Parathyroid adenoma (tissue), 2 donors: ENCODE measurements around the gene TBXAS1.

Source experiments
- H2AFZ ChIP-seq: fragments of 300-600 bp; sonication (generic); one replicate; pipeline ENCODE4 v1.7.0; 2017; ENCODE audit warnings: antibody characterized with exemption, mild to moderate bottlenecking
- H3K27ac ChIP-seq: fragments of 300-600 bp; sonication (generic); one replicate; pipeline ENCODE4 v1.7.0; 2017
- H3K27me3 ChIP-seq: fragments of 300-600 bp; sonication (generic); one replicate; pipeline ENCODE4 v1.7.0; 2017; ENCODE audit warnings: low read length; ENCODE audit not compliant: control insufficient read depth, insufficient read depth
- H3K36me3 ChIP-seq: fragments of 300-600 bp; sonication (generic); one replicate; pipeline ENCODE4 v1.7.0; 2017; ENCODE audit warnings: low read length; ENCODE audit not compliant: control insufficient read depth, insufficient read depth
- H3K4me1 ChIP-seq: fragments of 300-600 bp; sonication (generic); one replicate; pipeline ENCODE4 v1.7.0; 2017; ENCODE audit warnings: control low read depth
- H3K4me2 ChIP-seq: fragments of 300-600 bp; sonication (generic); one replicate; pipeline ENCODE4 v1.7.0; 2017; ENCODE audit warnings: low read length
- H3K4me3 ChIP-seq: fragments of 300-600 bp; sonication (generic); one replicate; pipeline ENCODE4 v1.7.0; 2017; ENCODE audit warnings: low read depth, low read length
- H3K79me2 ChIP-seq: fragments of 300-600 bp; sonication (generic); one replicate; pipeline ENCODE4 v1.7.0; 2017; ENCODE audit warnings: control low read depth
- H3K9ac ChIP-seq: fragments of 300-600 bp; sonication (generic); one replicate; pipeline ENCODE4 v1.7.0; 2017; ENCODE audit warnings: mild to moderate bottlenecking
- H3K9me3 ChIP-seq: fragments of 300-600 bp; sonication (generic); one replicate; pipeline ENCODE4 v1.7.0; 2017; ENCODE audit warnings: low read length; ENCODE audit not compliant: control insufficient read depth
- CTCF ChIP-seq: fragments of 300-600 bp; sonication (generic); IDR thresholded peaks from one replicate; pipeline ENCODE4 v1.7.0; 2017; ENCODE audit warnings: antibody characterized with exemption, mild to moderate bottlenecking
- donor health status: primary hyperparathyroidism.

The TBXAS1 gene

GRCh38 chr7:139852482-139852845, 23.4 kb downstream of the TBXAS1 start:
- H3K36me3 ChIP-seq: no peaks in the 10 kb centered on the region
- H3K4me2 ChIP-seq: no peak overlapping the region
- H3K9ac ChIP-seq: no peak overlapping the region
- H3K27me3 ChIP-seq: no peaks in the 10 kb centered on the region
- no peak for TF ChIP-seq CTCF
- no peaks in the 10 kb centered on the region for H3K4me1 ChIP-seq
- no peak overlapping the region for H3K27ac ChIP-seq
- H3K4me3 ChIP-seq: no peak overlapping the region
- no peaks in the 10 kb centered on the region for H3K9me3 ChIP-seq
- H3K79me2 ChIP-seq: no peaks in the 10 kb centered on the region
- no peak overlapping the region for H2AFZ ChIP-seq

GRCh38 chr7:139853506-139854123, 24.6 kb downstream of the TBXAS1 start:
- Histone ChIP-seq H3K27me3 (no peaks in the 10 kb centered on the region), H2AFZ (no peak overlapping the region), H3K36me3 (no peaks in the 10 kb centered on the region), H3K9me3 (no peaks in the 10 kb centered on the region), H3K27ac (no peak overlapping the region), H3K79me2 (no peaks in the 10 kb centered on the region), H3K4me2 (no peak overlapping the region), H3K9ac (no peak overlapping the region), H3K4me1 (no peaks in the 10 kb centered on the region), H3K4me3 (no peak overlapping the region)
- TF ChIP-seq CTCF: no peak

- H3K27ac ChIP-seq: no peak overlapping the region
- no peak overlapping the region for H3K9ac ChIP-seq
- H3K27me3 ChIP-seq: no peaks in the 10 kb centered on the region
- no peaks in the 10 kb centered on the region for H3K9me3 ChIP-seq
- no peak overlapping the region for H3K4me2 ChIP-seq
- H3K4me3 ChIP-seq: no peak overlapping the region
- no peak overlapping the region for H2AFZ ChIP-seq
- no peaks in the 10 kb centered on the region for H3K79me2 ChIP-seq
- TF ChIP-seq CTCF: no peak
- no peaks in the 10 kb centered on the region for H3K4me1 ChIP-seq
- H3K36me3 ChIP-seq: no peaks in the 10 kb centered on the region
Observed at GRCh38 chr7:139854124-139854511, 25.1 kb downstream of the TBXAS1 start.

- Histone ChIP-seq H3K27me3 (no peaks in the 10 kb centered on the region), H3K4me3 (no peak overlapping the region), H3K36me3 (no peaks in the 10 kb centered on the region), H3K4me2 (no peak overlapping the region), H3K27ac (no peak overlapping the region), H2AFZ (no peak overlapping the region), H3K9ac (no peak overlapping the region), H3K79me2 (no peaks in the 10 kb centered on the region), H3K4me1 (no peaks in the 10 kb centered on the region), H3K9me3 (no peaks in the 10 kb centered on the region)
- no peak for TF ChIP-seq CTCF
Observed at GRCh38 chr7:139854803-139855497, 25.9 kb downstream of the TBXAS1 start.
